Measurements from ENCODE around the gene SSBP4.

DNA sequence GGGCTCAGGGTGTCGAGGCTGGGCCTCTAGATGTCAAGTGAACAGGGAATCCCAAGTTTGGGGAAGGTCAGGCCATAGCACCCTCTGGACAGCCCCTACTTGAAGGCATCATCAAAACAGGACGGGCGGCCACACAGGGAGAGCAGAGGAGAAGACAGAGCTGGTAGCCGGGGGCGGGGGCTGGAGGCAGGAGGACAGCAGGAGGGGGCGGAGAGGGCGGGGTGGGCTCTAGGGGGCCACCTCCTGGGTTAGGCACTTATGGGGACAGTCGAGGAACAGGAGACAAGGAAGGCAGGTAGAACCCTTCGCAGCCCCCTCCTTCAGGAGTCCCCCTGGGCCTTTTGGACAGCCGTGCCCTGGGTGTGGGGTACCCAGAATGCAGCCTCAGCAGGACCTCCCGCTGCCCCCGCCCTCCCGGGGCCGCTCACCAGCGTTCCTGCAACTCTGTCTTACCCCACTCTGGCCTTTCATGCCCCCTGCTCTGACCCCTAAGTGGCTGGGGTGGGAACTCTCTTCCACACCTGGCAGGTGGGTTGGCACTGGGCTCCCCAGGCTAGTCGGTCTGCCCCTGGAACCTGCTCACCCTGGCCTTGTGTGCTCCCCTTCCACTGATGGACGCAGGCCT, 5.8 kb downstream of the SSBP4 start:
- TF ChIP-seq EZH2 (IDR thresholded peaks at IDR 0.05; ENCODE audit: insufficient read depth, poor library complexity, severe bottlenecking) (no peak), EZH2phosphoT487 (IDR thresholded peaks at IDR 0.05; ENCODE audit: insufficient read depth, low read depth) (no peak)

Data from GM23248 (cell line).